Measurements from ENCODE around the gene IRF2. TPM values are rescaled to one million over a fixed set of nuclear protein-coding genes. Genes with fewer than 3 reads are reported as not detected.

The IRF2 gene
- total and polyA plus RNA-seq, 2 of the 8 experiments (the other 6 are each of a cell fraction or from before 2014, with no cell fraction given): 13.8 to 17.0 TPM

- H3K4ac ChIP-seq (replicated peaks; ENCODE audit: insufficient read length, low read depth, low read length): no peak overlapping the region
- no peak for DNase-seq (ENCODE audit: low read depth in 1 of 2, low spot score in 2 of 2)
- no peak overlapping the region for H3K4me2 ChIP-seq (ENCODE audit: insufficient read depth in 1 of 2, low read depth in 2 of 2, low read length in 2 of 2)
- no peak overlapping the region for H2AFZ ChIP-seq (ENCODE audit: low read length)
- H4K91ac ChIP-seq (replicated peaks; ENCODE audit: insufficient read length, low read length): no peak overlapping the region
- H3K36me3 ChIP-seq (ENCODE audit: control insufficient read depth in 2 of 4, insufficient read depth in 4 of 4, low read length in 3 of 4): peaks cover 4 to 29% (median 12%) of the 10 kb centered on the region in 4 experiments
- peaks cover 3 to 7% of the 10 kb centered on the region in 2 experiments; a peak in 3 of 4 replicates for H3K9me3 ChIP-seq (ENCODE audit: insufficient read depth in 2 of 2, low read depth in 1 of 2, low read length in 1 of 2)
- H2BK120ac ChIP-seq (replicated peaks; ENCODE audit: low read depth, low read length): no peak overlapping the region
- peaks cover 0 to 2% of the 10 kb centered on the region in 2 experiments for H4K20me1 ChIP-seq (replicated peaks in 1 of 2; ENCODE audit: control insufficient read depth in 1 of 2, insufficient read depth in 2 of 2, low read length in 2 of 2)
- no peak for FAIRE-seq
- no peaks in the 10 kb centered on the region for H3K23me2 ChIP-seq (ENCODE audit: low read depth, low read length)
- no peak overlapping the region for H4K5ac ChIP-seq (ENCODE audit: insufficient read length, low read depth, low read length)
- ChIA-PET POLR2A (ENCODE audit: partially characterized antibody) (no interaction called here), CTCF (ENCODE audit: partially characterized antibody) (no interaction called here)
- H3K27me3 ChIP-seq (replicated peaks in 1 of 4; ENCODE audit: control insufficient read depth in 3 of 4, extremely low read depth in 1 of 4, insufficient read depth in 3 of 4, low read length in 3 of 4): no peaks in the 10 kb centered on the region
- no peak overlapping the region for H3K27ac ChIP-seq (ENCODE audit: low read depth, low read length)
- peaks cover 0 to 2% (median 0%) of the 10 kb centered on the region in 4 experiments; a peak in 1 of 7 replicates for H3K4me1 ChIP-seq (replicated peaks in 1 of 4; ENCODE audit: control insufficient read depth in 3 of 4, insufficient read depth in 4 of 4, low read length in 3 of 4)
- H2BK20ac ChIP-seq (ENCODE audit: low read length): no peak overlapping the region
- peaks cover 0 to 22% of the 10 kb centered on the region in 2 experiments; a peak in 1 of 4 replicates for H3K79me2 ChIP-seq (ENCODE audit: control insufficient read depth in 1 of 2, insufficient read depth in 2 of 2, low read length in 2 of 2)
- no peak overlapping the region for H3K4me3 ChIP-seq (ENCODE audit: extremely low read depth in 1 of 4, insufficient read depth in 2 of 4, low read depth in 3 of 4, low read length in 4 of 4)
- no peaks in the 10 kb centered on the region; the same call in 1 of the 2 replicates for H3K79me1 ChIP-seq (ENCODE audit: low read depth, low read length)
- H2BK12ac ChIP-seq (ENCODE audit: low read depth, low read length): no peak overlapping the region
- no peak overlapping the region for H2AK5ac ChIP-seq (ENCODE audit: low read depth, low read length)
- no peak overlapping the region for H4K8ac ChIP-seq (ENCODE audit: extremely low read depth, insufficient read depth, low read length)
- H2BK5ac ChIP-seq (ENCODE audit: low read depth, low read length): no peak overlapping the region
- no peak overlapping the region for H3K9ac ChIP-seq (replicated peaks in 1 of 4; ENCODE audit: extremely low read depth in 1 of 4, low read depth in 3 of 4, low read length in 3 of 4)
- H2BK15ac ChIP-seq (ENCODE audit: low read length): no peak overlapping the region
- 88% methylated on average over 7 of the region's 7 CpGs; no CpG with 5 or more reads in 1 of the 2 experiments for WGBS, 2 experiments (ENCODE audit: extremely low coverage in 1 of 2, insufficient coverage in 1 of 2, insufficient read length in 1 of 2, insufficient replicate concordance in 2 of 2, low coverage in 1 of 2, low lambda C conversion rate in 2 of 2, missing lambda C conversion rate in 1 of 2)
- H3K18ac ChIP-seq (ENCODE audit: extremely low read depth, low read length): no peak overlapping the region
- H3K56ac ChIP-seq (replicated peaks; ENCODE audit: insufficient read length, low read depth, low read length): no peak overlapping the region
- H3K14ac ChIP-seq (ENCODE audit: insufficient read length): no peak overlapping the region
- no peak overlapping the region for H3K23ac ChIP-seq (ENCODE audit: insufficient read length)
- no peak for TF ChIP-seq GTF2F1 (IDR thresholded peaks at IDR 0.05; ENCODE audit: borderline replicate concordance, low read depth, low read length)
Observed at GRCh38 chr4:184419976-184420375, 54.4 kb downstream of the IRF2 start.
